Uterus (tissue), 2 donors: Measurements from ENCODE around the gene AGPAT3.

ENCODE experiments used
- POLR2A ChIP-seq, 2 donors: fragments of 450-650 bp; IDR thresholded peaks; one replicate each; pipeline ENCODE4 v1.6.1; 2016; ENCODE audit warnings: antibody characterized with exemption in 2 of 2, mild to moderate bottlenecking in 1 of 2, moderate library complexity in 1 of 2
- TF ChIP-seq, protein P1 (sequence below), 4 experiments: fragments of 200-600 bp in 2 of 4; fragments of 450-650 bp in 2 of 4; sonication (generic) in 2 of 4; IDR thresholded peaks; one replicate each; pipeline ENCODE4 v1.5.1; 2016 to 2019; ENCODE audit warnings: antibody characterized with exemption in 4 of 4, mild to moderate bottlenecking in 2 of 4, moderate library complexity in 1 of 4

GRCh38 chr21:43832648-43833047 lies 32.4 kb upstream of the AGPAT3 start:
- TF ChIP-seq, protein P1, sequence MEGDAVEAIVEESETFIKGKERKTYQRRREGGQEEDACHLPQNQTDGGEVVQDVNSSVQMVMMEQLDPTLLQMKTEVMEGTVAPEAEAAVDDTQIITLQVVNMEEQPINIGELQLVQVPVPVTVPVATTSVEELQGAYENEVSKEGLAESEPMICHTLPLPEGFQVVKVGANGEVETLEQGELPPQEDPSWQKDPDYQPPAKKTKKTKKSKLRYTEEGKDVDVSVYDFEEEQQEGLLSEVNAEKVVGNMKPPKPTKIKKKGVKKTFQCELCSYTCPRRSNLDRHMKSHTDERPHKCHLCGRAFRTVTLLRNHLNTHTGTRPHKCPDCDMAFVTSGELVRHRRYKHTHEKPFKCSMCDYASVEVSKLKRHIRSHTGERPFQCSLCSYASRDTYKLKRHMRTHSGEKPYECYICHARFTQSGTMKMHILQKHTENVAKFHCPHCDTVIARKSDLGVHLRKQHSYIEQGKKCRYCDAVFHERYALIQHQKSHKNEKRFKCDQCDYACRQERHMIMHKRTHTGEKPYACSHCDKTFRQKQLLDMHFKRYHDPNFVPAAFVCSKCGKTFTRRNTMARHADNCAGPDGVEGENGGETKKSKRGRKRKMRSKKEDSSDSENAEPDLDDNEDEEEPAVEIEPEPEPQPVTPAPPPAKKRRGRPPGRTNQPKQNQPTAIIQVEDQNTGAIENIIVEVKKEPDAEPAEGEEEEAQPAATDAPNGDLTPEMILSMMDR (IDR thresholded peaks at IDR 0.05), result no peak
- TF ChIP-seq POLR2A (IDR thresholded peaks at IDR 0.05), result no peak
